CD4-positive, alpha-beta T cell treated with Interleukin-12 subunit alpha and Interleukin-12 subunit beta, for 1 hour (primary cell): Measurements from ENCODE around the gene GPR107.
A peak's percentile ranks its signal among the peaks of the same experiment; 100 is the strongest.

Experiments
- DNase-seq: peaks from one replicate; pipeline ENCODE4 v3.0.0-alpha.2; 2020

GPR107 gene

GRCh38 chr9:130058887-130059286 lies 5.2 kb downstream of the GPR107 start:
- no peak for DNase-seq

GRCh38 chr9:130060296-130060695 lies 6.6 kb downstream of the GPR107 start:
- no peak for DNase-seq

GRCh38 chr9:130062750-130063149 lies 9.0 kb downstream of the GPR107 start:
- no peak for DNase-seq

- DNase-seq, result no peak
These were observed 10.9 kb downstream of the GPR107 start for GRCh38 chr9:130064621-130065020.

GRCh38 chr9:130069048-130069447 lies 15.3 kb downstream of the GPR107 start:
- no peak for DNase-seq

- no peak for DNase-seq
These were observed 19.0 kb downstream of the GPR107 start for GRCh38 chr9:130072515-130073235.

- no peak for DNase-seq
These were observed 19.7 kb downstream of the GPR107 start for GRCh38 chr9:130073373-130073772.

GRCh38 chr9:130078547-130078946 lies 24.8 kb downstream of the GPR107 start:
- no peak for DNase-seq

GRCh38 chr9:130084337-130084736 lies 30.6 kb downstream of the GPR107 start:
- no peak for DNase-seq

- no peak for DNase-seq
These were observed 34.3 kb downstream of the GPR107 start for GRCh38 chr9:130088051-130088450.

- no peak for DNase-seq
These were observed 35.4 kb downstream of the GPR107 start for GRCh38 chr9:130089141-130089540.

- no peak for DNase-seq
These were observed 37.2 kb downstream of the GPR107 start for GRCh38 chr9:130090915-130091314.

GRCh38 chr9:130092910-130093309 lies 39.2 kb downstream of the GPR107 start:
- DNase-seq, result no peak

- no peak for DNase-seq
These were observed 42.2 kb downstream of the GPR107 start for GRCh38 chr9:130095872-130096271.

GRCh38 chr9:130100681-130101080 lies 47.0 kb downstream of the GPR107 start:
- DNase-seq, result no peak

- no peak for DNase-seq
These were observed 48.2 kb downstream of the GPR107 start for GRCh38 chr9:130101915-130102314.

GRCh38 chr9:130104491-130105193 lies 50.9 kb downstream of the GPR107 start:
- no peak for DNase-seq

- no peak for DNase-seq
These were observed 53.1 kb downstream of the GPR107 start for GRCh38 chr9:130106860-130107233.

GRCh38 chr9:130107234-130107861 lies 53.6 kb downstream of the GPR107 start:
- peak; percentile 83 for DNase-seq

- DNase-seq, result no peak
These were observed 54.2 kb downstream of the GPR107 start for GRCh38 chr9:130107955-130108354.

- DNase-seq, result no peak
These were observed 56.5 kb downstream of the GPR107 start for GRCh38 chr9:130110166-130110565.

GRCh38 chr9:130110596-130111021 lies 56.9 kb downstream of the GPR107 start:
- no peak for DNase-seq

GRCh38 chr9:130111786-130112537 lies 58.3 kb downstream of the GPR107 start:
- no peak for DNase-seq
